Glutamatergic neuron (in vitro differentiated cells): ENCODE results near the gene PLK2. TPM values are rescaled to one million over a fixed set of nuclear protein-coding genes. Genes with fewer than 3 reads are reported as not detected.

Experiments used
- DNase-seq: peaks from one replicate; pipeline ENCODE4 v3.0.0; 2022
- H3K27ac Mint-ChIP-seq: one replicate; pipeline ENCODE4 v1.8.0; 2020; ENCODE audit warnings: mild to moderate bottlenecking, mixed read lengths, inconsistent platforms; ENCODE audit not compliant: unreplicated experiment
- H3K27me3 Mint-ChIP-seq: one replicate; pipeline ENCODE4 v1.8.0; 2020; ENCODE audit warnings: mild to moderate bottlenecking, moderate library complexity, mixed read lengths, inconsistent platforms; ENCODE audit not compliant: unreplicated experiment
- H3K36me3 Mint-ChIP-seq: one replicate; pipeline ENCODE4 v1.8.0; 2020; ENCODE audit warnings: mild to moderate bottlenecking, mixed read lengths, inconsistent platforms; ENCODE audit not compliant: unreplicated experiment
- H3K4me1 Mint-ChIP-seq: one replicate; pipeline ENCODE4 v1.8.0; 2020; ENCODE audit warnings: mild to moderate bottlenecking, low read depth, mixed read lengths, inconsistent platforms; ENCODE audit not compliant: unreplicated experiment
- H3K4me3 Mint-ChIP-seq: one replicate; pipeline ENCODE4 v1.8.0; 2020; ENCODE audit warnings: mild to moderate bottlenecking, mixed read lengths, inconsistent platforms; ENCODE audit not compliant: unreplicated experiment
- H3K9me3 Mint-ChIP-seq: one replicate; pipeline ENCODE4 v1.8.0; 2020; ENCODE audit warnings: mild to moderate bottlenecking, moderate library complexity, mixed read lengths, inconsistent platforms; ENCODE audit not compliant: unreplicated experiment
- long read RNA-seq: library from polyadenylated mRNA; unstranded; transcript quantifications from one replicate; pipeline ENCODE4 v2.0.0, GENCODE V29; 2020; ENCODE audit not compliant: unreplicated experiment
- total RNA-seq: library from RNA; stranded (reverse); fragmentation: NEBNext Ultra II Directional; extraction: Animal tissue kit (Norgen Biotek cat#: 25700); gene quantifications from one replicate; pipeline ENCODE4 v1.2.1, GENCODE V29; 2021; ENCODE audit not compliant: unreplicated experiment
- TF ChIP-seq, protein P1 (sequence below): fragments of 200-600 bp; sonication (generic); IDR thresholded peaks from one replicate; pipeline ENCODE4 v1.5.0; 2021; ENCODE audit not compliant: partially characterized antibody, unreplicated experiment

The PLK2 gene
- total RNA-seq = 7.8 TPM
- long read RNA-seq = 0 reads

GRCh38 chr5:58460002-58460731 lies at the start of gene PLK2:
TSS of gene PLK2 (minus strand) at chr5:58460086. CDS start at chr5:58459959, 127 bp downstream.
- DNase-seq = peak; percentile 83

GRCh38 chr5:58507715-58508114 lies 47.8 kb upstream of the PLK2 start:
- Mint-ChIP-seq H3K4me3 (no peak overlapping the region), H3K4me1 (no peaks in the 10 kb centered on the region), H3K27ac (no peak overlapping the region), H3K27me3 (no peaks in the 10 kb centered on the region), H3K9me3 (no peaks in the 10 kb centered on the region), H3K36me3 (no peaks in the 10 kb centered on the region)
- TF ChIP-seq, protein P1, sequence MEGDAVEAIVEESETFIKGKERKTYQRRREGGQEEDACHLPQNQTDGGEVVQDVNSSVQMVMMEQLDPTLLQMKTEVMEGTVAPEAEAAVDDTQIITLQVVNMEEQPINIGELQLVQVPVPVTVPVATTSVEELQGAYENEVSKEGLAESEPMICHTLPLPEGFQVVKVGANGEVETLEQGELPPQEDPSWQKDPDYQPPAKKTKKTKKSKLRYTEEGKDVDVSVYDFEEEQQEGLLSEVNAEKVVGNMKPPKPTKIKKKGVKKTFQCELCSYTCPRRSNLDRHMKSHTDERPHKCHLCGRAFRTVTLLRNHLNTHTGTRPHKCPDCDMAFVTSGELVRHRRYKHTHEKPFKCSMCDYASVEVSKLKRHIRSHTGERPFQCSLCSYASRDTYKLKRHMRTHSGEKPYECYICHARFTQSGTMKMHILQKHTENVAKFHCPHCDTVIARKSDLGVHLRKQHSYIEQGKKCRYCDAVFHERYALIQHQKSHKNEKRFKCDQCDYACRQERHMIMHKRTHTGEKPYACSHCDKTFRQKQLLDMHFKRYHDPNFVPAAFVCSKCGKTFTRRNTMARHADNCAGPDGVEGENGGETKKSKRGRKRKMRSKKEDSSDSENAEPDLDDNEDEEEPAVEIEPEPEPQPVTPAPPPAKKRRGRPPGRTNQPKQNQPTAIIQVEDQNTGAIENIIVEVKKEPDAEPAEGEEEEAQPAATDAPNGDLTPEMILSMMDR = no peak
- DNase-seq = no peak

More at GRCh38 chr5:58460002-58460731, at the start of gene PLK2:
- Mint-ChIP-seq H3K27ac (peak within 1 kb of the TSS; percentile 57), H3K27me3 (peaks cover 5% of the 10 kb centered on the region), H3K4me1 (no peaks in the 10 kb centered on the region), H3K9me3 (peaks cover 5% of the 10 kb centered on the region), H3K36me3 (no peaks in the 10 kb centered on the region), H3K4me3 (peak within 1 kb of the TSS; percentile 92)
- TF ChIP-seq, protein P1 = no peak

DNA sequence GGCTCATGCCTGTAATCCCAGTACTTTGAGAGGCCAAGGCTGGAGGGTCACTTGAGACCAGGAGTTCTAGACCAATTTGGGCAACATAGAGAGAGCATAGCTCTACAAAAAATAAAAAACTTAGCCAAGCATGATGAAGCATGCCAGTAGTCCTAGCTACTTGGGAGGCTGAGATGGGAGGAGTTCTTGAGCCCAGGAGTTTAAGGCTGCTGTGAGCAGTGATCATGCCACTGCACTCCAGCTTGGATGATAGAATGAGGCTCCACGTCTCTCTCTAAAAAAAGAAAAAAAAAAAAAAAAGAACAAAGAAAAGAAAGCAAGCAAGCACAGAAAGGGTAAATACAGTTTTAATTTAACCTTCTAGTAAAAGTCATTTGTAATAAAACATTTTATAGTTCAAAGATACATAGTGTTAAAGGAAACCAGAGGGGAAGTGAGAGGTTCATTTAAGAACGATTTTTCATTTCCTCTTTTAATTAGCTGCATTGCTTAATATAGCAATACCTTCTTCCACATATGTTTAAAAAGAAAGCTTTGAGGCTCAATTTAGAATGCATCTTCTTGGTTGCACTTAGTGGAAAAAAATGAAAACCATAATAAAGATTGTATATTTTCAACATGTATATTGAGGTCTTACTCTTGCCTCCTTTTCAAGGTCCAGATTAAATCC lies 46.2 kb upstream of the PLK2 start:
- no peaks in the 10 kb centered on the region for H3K36me3 Mint-ChIP-seq
- H3K9me3 Mint-ChIP-seq = no peaks in the 10 kb centered on the region
- H3K27me3 Mint-ChIP-seq = no peaks in the 10 kb centered on the region
- DNase-seq = no peak
- TF ChIP-seq, protein P1 = no peak
- H3K4me3 Mint-ChIP-seq = no peak overlapping the region
- no peaks in the 10 kb centered on the region for H3K4me1 Mint-ChIP-seq
- H3K27ac Mint-ChIP-seq = no peak overlapping the region

DNA sequence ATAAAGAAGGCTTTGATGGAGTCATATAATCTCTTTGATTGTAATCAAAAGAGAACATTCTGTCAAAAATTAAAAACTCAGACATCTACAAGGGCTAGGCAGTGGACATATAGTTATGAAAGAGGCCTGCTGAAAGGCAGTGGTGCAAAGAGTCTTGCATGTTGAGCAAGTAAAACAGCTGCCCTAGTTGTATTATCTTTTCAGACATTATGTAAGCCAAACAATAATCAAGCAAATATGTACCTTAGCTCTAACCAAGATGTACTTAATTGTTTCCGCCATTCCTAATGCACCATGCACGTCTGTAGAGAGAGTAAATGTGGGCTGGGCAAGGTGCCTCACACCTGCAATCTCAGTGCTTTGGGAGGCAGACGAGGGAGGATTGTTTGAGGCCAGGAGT lies 45.6 kb upstream of the PLK2 start:
- H3K4me3 Mint-ChIP-seq = no peak overlapping the region
- H3K9me3 Mint-ChIP-seq = no peaks in the 10 kb centered on the region
- H3K36me3 Mint-ChIP-seq = no peaks in the 10 kb centered on the region
- H3K27me3 Mint-ChIP-seq = no peaks in the 10 kb centered on the region
- TF ChIP-seq, protein P1 = no peak
- no peak overlapping the region for H3K27ac Mint-ChIP-seq
- H3K4me1 Mint-ChIP-seq = no peaks in the 10 kb centered on the region
- no peak for DNase-seq

DNA sequence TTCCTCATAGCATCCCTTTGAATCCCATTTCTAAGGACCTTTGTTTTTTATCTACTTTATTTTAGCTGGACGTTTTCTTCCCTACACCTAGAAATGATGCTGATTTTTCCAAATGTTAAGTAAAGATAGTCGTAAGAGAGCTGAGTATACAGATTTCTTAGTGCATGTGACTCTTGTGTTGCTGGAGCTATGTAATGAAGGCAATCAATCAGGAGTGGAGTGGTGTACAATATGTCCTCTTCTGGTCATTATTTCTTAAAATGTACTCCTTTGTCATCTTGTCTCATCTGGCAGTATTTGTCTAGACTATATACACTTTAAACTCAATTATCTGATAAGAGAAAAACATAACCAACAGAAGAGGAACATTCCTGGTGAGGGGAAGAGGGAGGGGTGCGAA lies 44.9 kb upstream of the PLK2 start:
- H3K9me3 Mint-ChIP-seq = no peaks in the 10 kb centered on the region
- H3K27ac Mint-ChIP-seq = no peak overlapping the region
- no peaks in the 10 kb centered on the region for H3K27me3 Mint-ChIP-seq
- H3K4me1 Mint-ChIP-seq = no peaks in the 10 kb centered on the region
- no peaks in the 10 kb centered on the region for H3K36me3 Mint-ChIP-seq
- TF ChIP-seq, protein P1 = no peak
- no peak for DNase-seq
- H3K4me3 Mint-ChIP-seq = no peak overlapping the region
